SK-N-SH (cell line): ENCODE results near the gene TBC1D16.

Experiments used
- FOXJ3 ChIP-seq: sonication (generic); formaldehyde crosslinking; IDR thresholded peaks from 2 replicates; pipeline ENCODE4 v1.5.1; 2020; ENCODE audit warnings: mild to moderate bottlenecking, missing genetic modification reagents
- JUND ChIP-seq: IDR thresholded peaks from 2 replicates; pipeline ENCODE4 v1.4.0; 2012
- POLR2AphosphoS5 ChIP-seq: IDR thresholded peaks from 2 replicates; pipeline ENCODE4 v1.6.1; 2012; ENCODE audit warnings: low read depth, low read length
- RCOR1 ChIP-seq: fragments of 150-350 bp; IDR thresholded peaks from 2 replicates; pipeline ENCODE4 v1.6.1; 2017; ENCODE audit warnings: antibody characterized with exemption, low read length
- SIN3A ChIP-seq: IDR thresholded peaks from 2 replicates; pipeline ENCODE4 v1.6.1; 2012; ENCODE audit warnings: low read depth, mild to moderate bottlenecking, low read length, moderate library complexity, borderline replicate concordance
- TF ChIP-seq, protein P1 (sequence below): fragments of 200-600 bp; sonication (generic); IDR thresholded peaks from 2 replicates; pipeline ENCODE4 v1.6.1; 2017; ENCODE audit warnings: antibody characterized with exemption, mild to moderate bottlenecking, moderate library complexity
- TF ChIP-seq, protein P2 (sequence below): IDR thresholded peaks from 2 replicates; pipeline ENCODE4 v1.4.0; 2012; ENCODE audit warnings: low read depth

DNA sequence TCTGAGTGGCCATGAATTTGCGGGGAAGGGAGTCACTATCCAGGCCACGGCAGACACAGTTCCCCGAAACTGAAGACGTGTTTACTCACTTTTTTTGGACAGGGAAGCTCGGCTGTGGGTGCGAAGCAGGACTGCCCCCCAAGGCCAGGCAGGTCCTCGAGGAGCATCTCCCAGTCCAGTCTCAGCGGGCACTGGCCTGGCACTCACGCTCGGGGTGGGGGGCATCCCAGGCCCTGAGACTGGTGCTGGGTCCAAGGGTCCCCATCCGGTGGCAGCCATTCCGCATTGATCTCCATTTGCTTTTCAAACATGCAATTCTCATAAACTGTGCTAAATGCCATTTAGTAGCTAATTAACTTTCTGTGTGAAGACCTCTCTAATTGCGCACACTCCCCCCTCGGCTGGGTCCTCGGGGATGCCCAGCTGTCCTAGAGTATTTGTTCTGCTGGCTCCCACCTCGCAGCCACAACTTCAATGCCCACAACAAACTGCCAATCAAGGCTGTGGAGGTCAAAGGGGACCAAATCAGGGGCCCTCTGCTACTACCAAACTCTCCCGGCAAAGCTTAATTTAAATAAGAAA is 50.2 kb downstream of the TBC1D16 start:
- TF ChIP-seq, protein P1, sequence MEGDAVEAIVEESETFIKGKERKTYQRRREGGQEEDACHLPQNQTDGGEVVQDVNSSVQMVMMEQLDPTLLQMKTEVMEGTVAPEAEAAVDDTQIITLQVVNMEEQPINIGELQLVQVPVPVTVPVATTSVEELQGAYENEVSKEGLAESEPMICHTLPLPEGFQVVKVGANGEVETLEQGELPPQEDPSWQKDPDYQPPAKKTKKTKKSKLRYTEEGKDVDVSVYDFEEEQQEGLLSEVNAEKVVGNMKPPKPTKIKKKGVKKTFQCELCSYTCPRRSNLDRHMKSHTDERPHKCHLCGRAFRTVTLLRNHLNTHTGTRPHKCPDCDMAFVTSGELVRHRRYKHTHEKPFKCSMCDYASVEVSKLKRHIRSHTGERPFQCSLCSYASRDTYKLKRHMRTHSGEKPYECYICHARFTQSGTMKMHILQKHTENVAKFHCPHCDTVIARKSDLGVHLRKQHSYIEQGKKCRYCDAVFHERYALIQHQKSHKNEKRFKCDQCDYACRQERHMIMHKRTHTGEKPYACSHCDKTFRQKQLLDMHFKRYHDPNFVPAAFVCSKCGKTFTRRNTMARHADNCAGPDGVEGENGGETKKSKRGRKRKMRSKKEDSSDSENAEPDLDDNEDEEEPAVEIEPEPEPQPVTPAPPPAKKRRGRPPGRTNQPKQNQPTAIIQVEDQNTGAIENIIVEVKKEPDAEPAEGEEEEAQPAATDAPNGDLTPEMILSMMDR = no peak
- TF ChIP-seq POLR2AphosphoS5 (no peak), FOXJ3 (CRISPR knock-in tag) (no peak), RCOR1 (no peak), SIN3A (no peak), JUND (no peak)
- TF ChIP-seq, protein P2, sequence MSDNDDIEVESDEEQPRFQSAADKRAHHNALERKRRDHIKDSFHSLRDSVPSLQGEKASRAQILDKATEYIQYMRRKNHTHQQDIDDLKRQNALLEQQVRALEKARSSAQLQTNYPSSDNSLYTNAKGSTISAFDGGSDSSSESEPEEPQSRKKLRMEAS = no peak
